Measurements from ENCODE around the gene VLDLR. TPM values are rescaled to one million over a fixed set of nuclear protein-coding genes. Genes with fewer than 3 reads are reported as not detected.

Gene VLDLR
- total RNA-seq, 1 experiment from 2014 or later: 4.5 TPM

- no TSS peak for BruUV-seq (replicated peaks)
- Histone ChIP-seq H3K9me3 (ENCODE audit: low read depth, low read length, poor library complexity, severe bottlenecking) (no peaks in the 10 kb centered on the region), H3K27ac (ENCODE audit: low read depth, low read length, poor library complexity, severe bottlenecking) (no peak overlapping the region), H3K27me3 (replicated peaks; ENCODE audit: insufficient read depth, low read depth, low read length, poor library complexity) (peaks cover 3% of the 10 kb centered on the region), H3K4me1 (ENCODE audit: insufficient read depth, low read length, poor library complexity, severe bottlenecking) (no peaks in the 10 kb centered on the region), H3K36me3 (ENCODE audit: insufficient read depth, low read length, poor library complexity, severe bottlenecking) (no peaks in the 10 kb centered on the region), H3K4me3 (ENCODE audit: low read depth, low read length, poor library complexity, severe bottlenecking) (no peak overlapping the region)
- no peak for DNase-seq (ENCODE audit: low spot score)
- intact Hi-C loops (cut with micrococcal nuclease; ENCODE audit: unreplicated experiment): no loop called here
- ChIA-PET CTCF (no interaction called here), POLR2A (ENCODE audit: low non-redundant PET) (no interaction called here)
- TF ChIP-seq EZH2 (IDR thresholded peaks at IDR 0.05; ENCODE audit: borderline replicate concordance, low read depth, low read length, poor library complexity, severe bottlenecking): no peak
- no peak for TF ChIP-seq CTCF (conservative IDR thresholded peaks at IDR 0.05; ENCODE audit: low read depth, low read length)
Measured at GRCh38 chr9:2595973-2596372, 25.6 kb upstream of the VLDLR start.

- no peaks in the 10 kb centered on the region for H3K9me3 ChIP-seq (ENCODE audit: low read depth, low read length, poor library complexity, severe bottlenecking)
- POLR2A ChIA-PET (ENCODE audit: low non-redundant PET): no interaction called here
- no peaks in the 10 kb centered on the region for H3K36me3 ChIP-seq (ENCODE audit: insufficient read depth, low read length, poor library complexity, severe bottlenecking)
- H3K27ac ChIP-seq (ENCODE audit: low read depth, low read length, poor library complexity, severe bottlenecking): no peak overlapping the region
- TF ChIP-seq CTCF (conservative IDR thresholded peaks at IDR 0.05; ENCODE audit: low read depth, low read length) (no peak), EZH2 (IDR thresholded peaks at IDR 0.05; ENCODE audit: borderline replicate concordance, low read depth, low read length, poor library complexity, severe bottlenecking) (no peak)
- BruUV-seq (replicated peaks): no TSS peak
- H3K4me1 ChIP-seq (ENCODE audit: insufficient read depth, low read length, poor library complexity, severe bottlenecking): no peaks in the 10 kb centered on the region
- no peak for DNase-seq (ENCODE audit: low spot score)
- intact Hi-C loops (cut with micrococcal nuclease; ENCODE audit: unreplicated experiment): no loop called here
- peaks cover 3% of the 10 kb centered on the region for H3K27me3 ChIP-seq (replicated peaks; ENCODE audit: insufficient read depth, low read depth, low read length, poor library complexity)
- H3K4me3 ChIP-seq (ENCODE audit: low read depth, low read length, poor library complexity, severe bottlenecking): no peak overlapping the region
- CTCF ChIA-PET: no interaction called here
Measured at GRCh38 chr9:2597483-2597882, 24.1 kb upstream of the VLDLR start.

GRCh38 chr9:2599896-2600295 lies 21.7 kb upstream of the VLDLR start:
- no peak for DNase-seq (ENCODE audit: low spot score)

More at GRCh38 chr9:2599896-2600295, 21.7 kb upstream of the VLDLR start:
- H3K36me3 ChIP-seq (ENCODE audit: insufficient read depth, low read length, poor library complexity, severe bottlenecking): no peaks in the 10 kb centered on the region
- H3K4me3 ChIP-seq (ENCODE audit: low read depth, low read length, poor library complexity, severe bottlenecking): no peak overlapping the region
- ChIA-PET POLR2A (ENCODE audit: low non-redundant PET) (no interaction called here), CTCF (no interaction called here)
- TF ChIP-seq CTCF (conservative IDR thresholded peaks at IDR 0.05; ENCODE audit: low read depth, low read length) (no peak), EZH2 (IDR thresholded peaks at IDR 0.05; ENCODE audit: borderline replicate concordance, low read depth, low read length, poor library complexity, severe bottlenecking) (no peak)
- H3K4me1 ChIP-seq (ENCODE audit: insufficient read depth, low read length, poor library complexity, severe bottlenecking): no peaks in the 10 kb centered on the region
- H3K9me3 ChIP-seq (ENCODE audit: low read depth, low read length, poor library complexity, severe bottlenecking): no peaks in the 10 kb centered on the region
- no TSS peak for BruUV-seq (replicated peaks)
- intact Hi-C loops (cut with micrococcal nuclease; ENCODE audit: unreplicated experiment): no loop called here
- H3K27me3 ChIP-seq (replicated peaks; ENCODE audit: insufficient read depth, low read depth, low read length, poor library complexity): peaks cover 3% of the 10 kb centered on the region
- H3K27ac ChIP-seq (ENCODE audit: low read depth, low read length, poor library complexity, severe bottlenecking): no peak overlapping the region
